ENCODE measurements around the gene SIAH1.

The SIAH1 gene

GRCh38 chr16:48385253-48386150 lies at the start of gene SIAH1 (continued):
- TF ChIP-seq ZNF394 (tag by site-specific recombination; IDR thresholded peaks at IDR 0.05; ENCODE audit: borderline replicate concordance) (peak; percentile 17; the same call in 1 of the 2 replicates), RBAK (tag by site-specific recombination; IDR thresholded peaks at IDR 0.05) (no peak), PATZ1 (tag by site-specific recombination; IDR thresholded peaks at IDR 0.05) (peak; percentile 93), ZNF311 (tag by site-specific recombination; IDR thresholded peaks at IDR 0.05; ENCODE audit: borderline replicate concordance) (no peak), BCL11A (tag by site-specific recombination; IDR thresholded peaks at IDR 0.05; ENCODE audit: low read depth) (no peak), ZNF561 (tag by site-specific recombination; IDR thresholded peaks at IDR 0.05; ENCODE audit: borderline replicate concordance) (0 out of 2 replicates have a peak, but pooled peaks have one; percentile 27), OVOL3 (tag by site-specific recombination; IDR thresholded peaks at IDR 0.05) (no peak), SP7 (tag by site-specific recombination; IDR thresholded peaks at IDR 0.05) (peak; percentile 34; the same call in 1 of the 2 replicates), PRDM10 (tag by site-specific recombination; IDR thresholded peaks at IDR 0.05) (peak; percentile 53), ZBTB48 (tag by site-specific recombination; IDR thresholded peaks at IDR 0.05) (peak; percentile 12; the same call in 1 of the 2 replicates), KLF9 (tag by site-specific recombination; IDR thresholded peaks at IDR 0.05; ENCODE audit: low read depth) (peak; percentile 18; the same call in 1 of the 2 replicates)
- TF ChIP-seq, protein P1, sequence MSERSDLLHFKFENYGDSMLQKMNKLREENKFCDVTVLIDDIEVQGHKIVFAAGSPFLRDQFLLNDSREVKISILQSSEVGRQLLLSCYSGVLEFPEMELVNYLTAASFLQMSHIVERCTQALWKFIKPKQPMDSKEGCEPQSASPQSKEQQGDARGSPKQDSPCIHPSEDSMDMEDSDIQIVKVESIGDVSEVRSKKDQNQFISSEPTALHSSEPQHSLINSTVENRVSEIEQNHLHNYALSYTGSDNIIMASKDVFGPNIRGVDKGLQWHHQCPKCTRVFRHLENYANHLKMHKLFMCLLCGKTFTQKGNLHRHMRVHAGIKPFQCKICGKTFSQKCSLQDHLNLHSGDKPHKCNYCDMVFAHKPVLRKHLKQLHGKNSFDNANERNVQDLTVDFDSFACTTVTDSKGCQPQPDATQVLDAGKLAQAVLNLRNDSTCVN (tag by site-specific recombination; optimal IDR thresholded peaks at IDR 0.05): peak; percentile 80
- TF ChIP-seq, protein P2, sequence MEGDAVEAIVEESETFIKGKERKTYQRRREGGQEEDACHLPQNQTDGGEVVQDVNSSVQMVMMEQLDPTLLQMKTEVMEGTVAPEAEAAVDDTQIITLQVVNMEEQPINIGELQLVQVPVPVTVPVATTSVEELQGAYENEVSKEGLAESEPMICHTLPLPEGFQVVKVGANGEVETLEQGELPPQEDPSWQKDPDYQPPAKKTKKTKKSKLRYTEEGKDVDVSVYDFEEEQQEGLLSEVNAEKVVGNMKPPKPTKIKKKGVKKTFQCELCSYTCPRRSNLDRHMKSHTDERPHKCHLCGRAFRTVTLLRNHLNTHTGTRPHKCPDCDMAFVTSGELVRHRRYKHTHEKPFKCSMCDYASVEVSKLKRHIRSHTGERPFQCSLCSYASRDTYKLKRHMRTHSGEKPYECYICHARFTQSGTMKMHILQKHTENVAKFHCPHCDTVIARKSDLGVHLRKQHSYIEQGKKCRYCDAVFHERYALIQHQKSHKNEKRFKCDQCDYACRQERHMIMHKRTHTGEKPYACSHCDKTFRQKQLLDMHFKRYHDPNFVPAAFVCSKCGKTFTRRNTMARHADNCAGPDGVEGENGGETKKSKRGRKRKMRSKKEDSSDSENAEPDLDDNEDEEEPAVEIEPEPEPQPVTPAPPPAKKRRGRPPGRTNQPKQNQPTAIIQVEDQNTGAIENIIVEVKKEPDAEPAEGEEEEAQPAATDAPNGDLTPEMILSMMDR (tag by site-specific recombination; IDR thresholded peaks at IDR 0.05): peak; percentile 41; the same call in 1 of the 2 replicates

DNA sequence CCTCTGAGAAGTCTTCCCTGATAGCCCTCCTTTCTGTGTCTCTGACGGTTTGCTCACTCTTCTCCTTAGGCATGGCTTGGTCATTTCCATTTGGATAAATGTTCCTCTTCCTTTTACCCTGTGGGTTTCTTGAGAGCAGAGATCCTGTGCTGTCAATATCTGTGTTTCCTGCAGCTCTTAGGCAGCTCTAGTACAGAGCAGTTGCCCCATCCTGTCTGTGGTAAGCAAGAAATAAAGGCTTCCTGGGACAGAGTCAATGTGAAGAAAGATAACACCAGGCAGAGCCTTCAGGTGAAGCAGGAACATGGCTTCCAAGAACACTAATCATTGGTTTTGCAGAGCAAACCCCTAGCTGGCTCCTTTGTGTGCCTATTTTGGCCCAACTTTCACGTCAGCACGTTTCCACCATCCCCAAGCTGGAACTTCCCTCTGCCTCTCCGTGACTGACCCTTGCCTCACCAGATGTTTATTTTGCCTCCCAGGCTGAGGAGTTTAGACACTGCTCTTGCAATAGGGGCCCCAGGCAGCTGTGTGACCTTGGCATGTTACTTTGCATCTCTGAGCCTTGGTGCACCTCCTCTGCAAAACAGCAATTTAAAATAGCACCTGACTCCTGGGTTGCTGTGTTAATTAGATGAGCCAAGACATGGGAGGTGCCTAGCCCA lies 49.6 kb upstream of the SIAH1 start:
- Histone ChIP-seq H3K36me3 (ENCODE audit: control insufficient read depth in 2 of 2, insufficient read depth in 1 of 2, low read length in 2 of 2) (no peaks in the 10 kb centered on the region), H3K4me3 (ENCODE audit: low read depth, low read length) (no peak overlapping the region), H3K4me1 (ENCODE audit: control insufficient read depth, insufficient read depth, low read length) (no peaks in the 10 kb centered on the region), H3K27ac (ENCODE audit: extremely low read depth, low read depth, low read length) (no peak overlapping the region), H3K9me3 (ENCODE audit: control insufficient read depth, insufficient read depth, low read depth, low read length) (no peaks in the 10 kb centered on the region)
- TF ChIP-seq ZBTB20 (tag by site-specific recombination; IDR thresholded peaks at IDR 0.05) (peak; percentile 72; the same call in 1 of the 2 replicates), BCL6B (tag by site-specific recombination; IDR thresholded peaks at IDR 0.05) (no peak), GLIS1 (tag by site-specific recombination; IDR thresholded peaks at IDR 0.05) (peak; percentile 61)
- POLR2A ChIA-PET: no interaction called here
- CTCF ChIA-PET: no interaction called here
